Naive thymus-derived CD8-positive, alpha-beta T cell (primary cell): ENCODE data around the gene CPZ. TPM values are rescaled to one million over a fixed set of nuclear protein-coding genes. Genes with fewer than 3 reads are reported as not detected.
"Not testable (repeated sequence)": the region's sequence is repeated elsewhere in the genome, so short reads cannot be mapped to it uniquely, and the experiment has no call there.

Experiments used
- ATAC-seq, 2 donors: fragments of 150-1000 bp; cut with Tn5 transposase in 1 of 2; sonication (Bioruptor Pico), chemical (Tn5 transposase) in 1 of 2; 1 replicate in 1 of 2; 2 replicates in 1 of 2; pipeline ENCODE4 v1.10.0; 2021; ENCODE audit warnings: mild to moderate bottlenecking in 2 of 2, moderate library complexity in 2 of 2
- POLR2A ChIA-PET: fragments of 350-600 bp; sonication (Branson Sonifier 250); formaldehyde crosslinking; loops from one replicate; lab custom pipeline; 2021; ENCODE audit warnings: antibody characterized with exemption; lab: Charles Lee
- DNase-seq, 10 donors: peaks; one replicate each; pipeline versions ENCODE4 v3.0.0 to v3.0.0-alpha.2; 2020 to 2022
- H3K27ac Mint-ChIP-seq, 10 donors: one replicate each; pipeline ENCODE4 v1.8.0; 2020 to 2022; ENCODE audit warnings: mild to moderate bottlenecking in 10 of 10, mixed read lengths in 10 of 10, moderate library complexity in 4 of 10, inconsistent platforms in 1 of 10
- H3K27me3 Mint-ChIP-seq, 5 donors: one replicate each; pipeline ENCODE4 v1.8.0; 2021 to 2022; ENCODE audit warnings: mixed read lengths in 5 of 5
- H3K36me3 Mint-ChIP-seq, 3 donors: one replicate each; pipeline ENCODE4 v1.8.0; 2020 to 2022; ENCODE audit warnings: mixed read lengths in 3 of 3, mild to moderate bottlenecking in 2 of 3, inconsistent platforms in 1 of 3
- H3K4me1 Mint-ChIP-seq, 4 donors: one replicate each; pipeline ENCODE4 v1.8.0; 2021 to 2022; ENCODE audit warnings: mixed read lengths in 4 of 4
- H3K4me3 Mint-ChIP-seq, 10 donors: one replicate each; pipeline ENCODE4 v1.8.0; 2020 to 2022; ENCODE audit warnings: mild to moderate bottlenecking in 10 of 10, mixed read lengths in 10 of 10, moderate library complexity in 6 of 10, inconsistent platforms in 1 of 10
- H3K9me3 Mint-ChIP-seq, 9 donors: one replicate each; pipeline ENCODE4 v1.8.0; 2020 to 2022; ENCODE audit warnings: mixed read lengths in 9 of 9, mild to moderate bottlenecking in 3 of 9, inconsistent platforms in 1 of 9, moderate library complexity in 1 of 9
- polyA plus RNA-seq, 3 donors: library from polyadenylated mRNA; unstranded; fragments of 300-500 nt; fragmentation: Illumina TruSeq; gene quantifications; one replicate each; pipeline ENCODE4 v1.2.3, GENCODE V29; 2021
- total RNA-seq, 8 experiments: library from RNA in 2 of 8; stranded (reverse) in 2 of 8; gene quantifications; one replicate each; pipeline ENCODE4 v1.2.3 and lab custom pipeline; 2021 to 2026

CPZ gene
- total and polyA plus RNA-seq, 5 experiments from 2014 or later, result not detected

- H3K36me3 Mint-ChIP-seq, result no peaks in the 10 kb centered on the region
- H3K27ac Mint-ChIP-seq, result no peak overlapping the region
- DNase-seq, result peak in 1 of 10 donors; percentile 24
- no peak for ATAC-seq
- H3K9me3 Mint-ChIP-seq, result no peaks in the 10 kb centered on the region
- POLR2A ChIA-PET, result no interaction called here
- peaks cover 0 to 10% (median 1%) of the 10 kb centered on the region in 5 donors for H3K27me3 Mint-ChIP-seq
- H3K4me1 Mint-ChIP-seq, result no peaks in the 10 kb centered on the region
- H3K4me3 Mint-ChIP-seq, result no peak overlapping the region
Measured at GRCh38 chr4:8559524-8560264, 32.9 kb upstream of the CPZ start.

- Mint-ChIP-seq H3K27me3 (peaks cover 0 to 10% (median 1%) of the 10 kb centered on the region in 5 donors), H3K4me3 (no peak overlapping the region), H3K4me1 (no peaks in the 10 kb centered on the region), H3K36me3 (no peaks in the 10 kb centered on the region), H3K27ac (no peak overlapping the region), H3K9me3 (no peaks in the 10 kb centered on the region)
- POLR2A ChIA-PET, result no interaction called here
- DNase-seq, result peak in 1 of 10 donors; percentile 45
- ATAC-seq, result no peak
Measured at GRCh38 chr4:8560265-8561047, 32.1 kb upstream of the CPZ start.

- Mint-ChIP-seq H3K27ac (no peak overlapping the region), H3K4me3 (no peak overlapping the region), H3K27me3 (peaks cover 2 to 11% (median 10%) of the 10 kb centered on the region in 5 donors), H3K4me1 (no peaks in the 10 kb centered on the region), H3K36me3 (no peaks in the 10 kb centered on the region), H3K9me3 (no peaks in the 10 kb centered on the region)
- no peak for ATAC-seq
- POLR2A ChIA-PET, result no interaction called here
- DNase-seq, result no peak
Measured at GRCh38 chr4:8564595-8564994, 28.0 kb upstream of the CPZ start.

GRCh38 chr4:8568068-8568668 is 24.4 kb upstream of the CPZ start:
- POLR2A ChIA-PET, result no interaction called here
- Mint-ChIP-seq H3K4me1 (no peaks in the 10 kb centered on the region), H3K27ac (no peak overlapping the region), H3K4me3 (no peak overlapping the region), H3K9me3 (no peaks in the 10 kb centered on the region), H3K27me3 (peaks cover 1 to 11% (median 3%) of the 10 kb centered on the region in 5 donors), H3K36me3 (no peaks in the 10 kb centered on the region)
- no peak for ATAC-seq
- DNase-seq, result no peak

GRCh38 chr4:8570201-8570600 is 22.4 kb upstream of the CPZ start:
- Mint-ChIP-seq H3K27me3 (peaks cover 1 to 13% (median 3%) of the 10 kb centered on the region in 5 donors), H3K4me1 (no peaks in the 10 kb centered on the region), H3K4me3 (no peak overlapping the region), H3K36me3 (no peaks in the 10 kb centered on the region), H3K9me3 (no peaks in the 10 kb centered on the region), H3K27ac (no peak overlapping the region)
- POLR2A ChIA-PET, result no interaction called here
- ATAC-seq (no peak), DNase-seq (no peak)

GRCh38 chr4:8571702-8572685 is 20.6 kb upstream of the CPZ start:
- Mint-ChIP-seq H3K9me3 (no peaks in the 10 kb centered on the region), H3K4me3 (no peak overlapping the region), H3K4me1 (no peaks in the 10 kb centered on the region), H3K27ac (no peak overlapping the region), H3K27me3 (peaks cover 2 to 25% (median 5%) of the 10 kb centered on the region in 5 donors), H3K36me3 (no peaks in the 10 kb centered on the region)
- ATAC-seq (no peak), DNase-seq (peak in 1 of 10 donors; percentile 46)
- POLR2A ChIA-PET, result no interaction called here

GRCh38 chr4:8573266-8573665 is 19.3 kb upstream of the CPZ start:
- H3K4me3 Mint-ChIP-seq, result no peak overlapping the region
- ATAC-seq (no peak), DNase-seq (no peak)
- no peaks in the 10 kb centered on the region for H3K9me3 Mint-ChIP-seq
- POLR2A ChIA-PET, result no interaction called here
- no peaks in the 10 kb centered on the region for H3K4me1 Mint-ChIP-seq
- H3K27me3 Mint-ChIP-seq, result peaks cover 8 to 33% (median 13%) of the 10 kb centered on the region in 5 donors
- H3K27ac Mint-ChIP-seq, result no peak overlapping the region
- no peaks in the 10 kb centered on the region for H3K36me3 Mint-ChIP-seq

GRCh38 chr4:8574796-8575370 is 17.7 kb upstream of the CPZ start:
- POLR2A ChIA-PET, result no interaction called here
- peak in 1 of 10 donors; percentile 37 for DNase-seq
- no peaks in the 10 kb centered on the region for H3K36me3 Mint-ChIP-seq
- no peak for ATAC-seq
- no peak overlapping the region for H3K27ac Mint-ChIP-seq
- peaks cover 0 to 5% (median 0%) of the 10 kb centered on the region in 9 donors for H3K9me3 Mint-ChIP-seq
- no peak overlapping the region for H3K4me3 Mint-ChIP-seq
- peaks cover 13 to 49% (median 19%) of the 10 kb centered on the region in 5 donors for H3K27me3 Mint-ChIP-seq
- H3K4me1 Mint-ChIP-seq, result no peaks in the 10 kb centered on the region

- ATAC-seq, result no peak
- Mint-ChIP-seq H3K27me3 (peaks cover 13 to 54% (median 20%) of the 10 kb centered on the region in 5 donors), H3K36me3 (no peaks in the 10 kb centered on the region), H3K9me3 (peaks cover 0 to 5% (median 0%) of the 10 kb centered on the region in 9 donors), H3K27ac (no peak overlapping the region), H3K4me1 (no peaks in the 10 kb centered on the region), H3K4me3 (no peak overlapping the region)
- DNase-seq, result peak in 1 of 10 donors; percentile 31
- POLR2A ChIA-PET, result no interaction called here
Measured at GRCh38 chr4:8575457-8575856, 17.1 kb upstream of the CPZ start.

GRCh38 chr4:8576591-8576990 is 16.0 kb upstream of the CPZ start:
- H3K27me3 Mint-ChIP-seq, result peaks cover 13 to 54% (median 20%) of the 10 kb centered on the region in 5 donors
- POLR2A ChIA-PET, H3K4me1 Mint-ChIP-seq, ATAC-seq, H3K4me3 Mint-ChIP-seq, H3K27ac Mint-ChIP-seq, H3K9me3 Mint-ChIP-seq, H3K36me3 Mint-ChIP-seq: not testable (repeated sequence)
- peak in 1 of 10 donors; percentile 15 for DNase-seq

GRCh38 chr4:8577046-8577445 is 15.5 kb upstream of the CPZ start:
- Mint-ChIP-seq H3K36me3 (peaks cover 0 to 2% (median 0%) of the 10 kb centered on the region in 3 donors), H3K27ac (no peak overlapping the region), H3K4me3 (no peak overlapping the region), H3K9me3 (peaks cover 0 to 5% (median 0%) of the 10 kb centered on the region in 9 donors), H3K4me1 (no peaks in the 10 kb centered on the region), H3K27me3 (peaks cover 13 to 58% (median 22%) of the 10 kb centered on the region in 5 donors)
- peak in 1 of 10 donors; percentile 37 for DNase-seq
- POLR2A ChIA-PET, result no interaction called here
- no peak for ATAC-seq

GRCh38 chr4:8577972-8578371 is 14.6 kb upstream of the CPZ start:
- Mint-ChIP-seq H3K27ac (no peak overlapping the region), H3K27me3 (peaks cover 13 to 67% (median 28%) of the 10 kb centered on the region in 5 donors), H3K9me3 (peaks cover 0 to 5% (median 0%) of the 10 kb centered on the region in 9 donors), H3K36me3 (peaks cover 0 to 2% (median 0%) of the 10 kb centered on the region in 3 donors), H3K4me3 (no peak overlapping the region), H3K4me1 (no peaks in the 10 kb centered on the region)
- ATAC-seq, result no peak
- POLR2A ChIA-PET, result no interaction called here
- DNase-seq, result peak in 1 of 10 donors; percentile 15
